Measurements from ENCODE around the gene UPK3B.
"Not testable (repeated sequence)": the region's sequence is repeated elsewhere in the genome, so short reads cannot be mapped to it uniquely, and the experiment has no call there.

UPK3B gene

DNA sequence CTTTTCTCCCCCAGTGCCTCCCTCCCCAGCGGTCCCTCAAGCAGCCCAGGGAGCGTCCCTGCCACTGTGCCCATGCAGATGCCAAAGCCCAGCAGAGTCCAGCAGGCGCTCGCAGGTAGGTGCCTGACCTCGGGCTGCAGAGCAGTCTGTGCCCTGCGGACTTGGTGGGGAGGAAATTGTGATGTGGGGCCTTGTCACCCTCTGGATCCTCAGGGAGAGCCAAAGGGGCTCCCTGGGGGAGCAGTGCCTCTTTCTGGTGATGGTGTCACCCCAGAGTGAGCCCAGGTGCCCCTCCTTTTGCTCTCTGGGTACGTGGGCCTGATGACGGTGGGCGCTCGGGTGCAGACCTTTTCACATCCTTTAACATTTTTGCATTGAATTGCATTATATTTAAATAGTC lies 18.2 kb upstream of the UPK3B start:
- DNase-seq (ENCODE audit: low read depth), result not testable (repeated sequence)

DNA sequence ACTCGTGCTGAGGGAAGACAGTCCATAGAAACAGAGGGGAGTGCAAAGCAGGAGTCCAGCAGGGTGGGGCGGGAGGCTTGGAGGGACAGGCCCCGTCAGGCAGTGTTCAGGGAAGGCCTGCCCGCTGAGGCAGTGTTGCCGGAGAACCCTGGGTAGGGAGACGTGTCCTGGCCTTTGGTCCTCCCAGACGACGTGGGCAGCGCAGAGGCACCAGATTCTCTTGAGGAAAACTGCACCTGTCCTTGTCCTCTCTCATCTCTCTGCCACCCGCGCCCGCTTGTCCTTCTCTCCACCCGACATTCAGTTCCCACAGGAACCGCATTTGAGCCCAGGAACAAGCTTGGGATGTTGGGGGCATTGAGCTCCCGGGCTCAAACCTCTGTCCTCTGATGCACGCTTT lies 14.6 kb upstream of the UPK3B start:
- not testable (repeated sequence) for DNase-seq (ENCODE audit: low read depth)

DNA sequence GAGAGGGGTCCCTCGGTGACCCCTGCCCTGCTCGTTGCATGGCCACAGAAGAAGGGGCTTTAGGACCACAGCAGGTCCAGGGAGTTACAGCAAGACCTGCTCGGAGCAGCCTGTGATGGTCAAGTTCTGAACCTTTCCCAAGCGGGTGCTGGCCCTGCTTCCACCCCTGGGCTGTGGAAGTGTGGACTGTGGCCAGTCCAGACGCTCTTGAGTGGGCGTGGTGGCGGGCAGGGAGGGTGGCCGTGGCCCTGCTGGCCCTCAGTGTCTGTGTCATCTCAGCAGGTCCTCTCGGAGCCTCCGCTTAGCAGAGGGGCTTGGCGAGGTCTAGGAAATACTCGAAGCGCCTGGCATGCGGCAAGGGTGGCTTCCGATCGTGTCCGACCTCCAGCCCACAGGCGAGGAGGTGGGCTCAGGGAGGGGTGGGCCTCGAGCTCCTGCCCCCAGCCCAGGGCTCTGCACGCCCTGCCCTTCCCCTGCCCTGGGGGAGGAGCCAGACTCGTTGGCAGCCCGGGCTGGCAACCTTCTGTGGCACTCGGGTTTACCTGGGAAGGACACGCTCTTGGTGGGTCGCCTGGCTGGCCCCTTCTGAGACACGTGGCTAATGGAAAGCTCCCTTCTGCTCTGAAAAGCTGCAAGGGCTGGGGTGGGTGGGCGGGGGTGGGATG lies 12.3 kb upstream of the UPK3B start:
- DNase-seq (ENCODE audit: low read depth), result not testable (repeated sequence)

DNA sequence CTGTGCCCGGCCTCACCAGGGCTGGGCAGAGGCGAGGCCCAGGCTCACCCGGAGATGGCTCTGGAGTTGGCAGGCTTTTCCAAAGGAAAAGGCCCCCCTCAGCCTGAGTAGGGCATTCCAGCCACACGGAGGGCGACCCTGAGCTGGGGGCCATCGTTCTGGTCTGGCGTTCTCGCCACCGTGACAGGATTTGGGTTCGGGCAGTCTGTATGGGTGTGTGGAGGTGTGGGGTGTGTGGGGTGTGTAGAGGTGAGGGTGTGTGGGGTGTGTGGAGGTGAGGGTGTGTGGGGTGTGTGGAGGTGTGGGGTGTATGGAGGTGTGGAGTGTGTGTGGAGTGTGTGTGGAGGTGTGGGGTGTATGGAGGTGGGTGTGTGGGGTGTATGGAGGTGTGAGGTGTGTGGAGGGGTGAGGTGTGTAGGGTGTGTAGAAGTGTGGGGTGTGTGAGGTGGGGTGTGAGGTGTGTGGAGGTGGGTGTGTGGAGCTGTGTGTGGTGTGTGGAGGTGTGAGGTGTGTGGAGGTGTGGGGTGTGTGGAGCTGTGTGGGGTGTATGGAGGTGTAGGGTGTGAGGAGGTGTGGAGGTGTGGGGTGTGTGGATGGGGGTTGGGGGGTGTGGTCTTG lies 11.7 kb upstream of the UPK3B start:
- not testable (repeated sequence) for DNase-seq (ENCODE audit: low read depth)

DNA sequence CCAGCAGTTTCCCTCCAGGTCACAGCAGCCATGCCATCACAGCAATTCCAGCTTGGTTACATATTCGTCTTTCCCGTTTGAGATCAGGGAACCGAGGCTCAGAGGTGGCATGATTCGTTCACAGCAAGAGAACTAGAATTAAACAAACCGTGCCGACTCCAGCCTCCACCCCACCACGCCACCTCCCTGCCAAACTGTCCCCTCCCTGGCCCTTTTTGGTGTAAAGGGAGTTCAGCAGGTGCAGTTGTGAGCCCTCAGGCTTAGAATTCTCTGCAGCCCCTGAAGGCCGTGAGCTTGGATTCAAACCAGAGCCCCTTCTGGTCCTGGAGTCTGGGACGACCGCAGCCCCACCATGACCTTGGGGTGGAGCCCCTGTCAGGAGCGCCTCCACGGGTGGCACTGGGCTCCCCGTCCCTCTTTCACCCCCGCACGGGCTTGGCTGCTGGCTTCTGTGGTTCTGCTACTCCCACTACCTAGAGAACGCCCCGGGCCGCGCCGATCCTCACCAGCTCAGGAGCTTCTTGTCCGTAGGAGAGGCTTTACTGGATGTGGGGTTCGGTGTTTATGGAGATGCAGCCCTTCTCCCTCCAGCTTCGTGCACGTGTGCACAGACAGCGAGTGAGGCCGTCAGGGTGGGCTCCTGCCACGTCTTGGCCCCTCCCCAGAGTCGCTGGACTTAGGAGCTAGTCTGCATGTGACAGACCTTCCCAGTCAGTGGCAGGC lies 11.0 kb upstream of the UPK3B start:
- not testable (repeated sequence) for DNase-seq (ENCODE audit: low read depth)

DNA sequence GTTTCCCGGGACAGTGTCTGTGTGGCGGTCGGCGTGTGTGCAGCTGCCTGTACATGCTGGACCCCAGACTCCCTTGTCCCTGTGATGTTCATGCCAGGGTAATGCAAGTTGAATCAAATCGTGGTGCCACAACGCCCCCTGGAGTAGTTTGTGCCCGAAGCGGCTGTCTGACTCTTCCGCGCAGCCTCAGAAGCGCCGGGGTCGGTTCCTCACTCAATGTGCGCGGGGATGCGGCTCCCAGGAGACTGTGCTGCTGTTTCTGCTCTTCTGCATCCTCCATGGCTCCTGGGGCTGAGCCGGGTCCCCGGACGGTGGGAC lies 10.5 kb upstream of the UPK3B start:
- not testable (repeated sequence) for DNase-seq (ENCODE audit: low read depth)

DNA sequence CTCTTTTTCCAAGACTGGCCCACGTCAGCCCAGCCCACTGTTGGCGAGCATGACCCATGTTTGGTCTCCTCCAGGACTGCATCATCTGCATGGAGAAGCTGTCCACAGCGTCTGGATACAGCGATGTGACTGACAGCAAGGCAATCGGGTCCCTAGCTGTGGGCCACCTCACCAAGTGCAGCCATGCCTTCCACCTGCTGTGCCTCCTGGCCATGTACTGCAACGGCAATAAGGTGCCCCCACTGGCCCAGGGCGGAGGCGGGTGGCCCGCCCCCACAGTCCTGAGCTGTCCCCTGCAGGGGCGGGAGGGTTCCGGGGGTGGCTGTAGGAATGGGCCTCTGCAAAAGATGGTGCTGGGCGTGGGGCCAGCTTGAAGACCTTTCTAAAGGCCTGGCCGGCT lies 8.1 kb upstream of the UPK3B start:
- DNase-seq (ENCODE audit: low read depth), result not testable (repeated sequence)

DNA sequence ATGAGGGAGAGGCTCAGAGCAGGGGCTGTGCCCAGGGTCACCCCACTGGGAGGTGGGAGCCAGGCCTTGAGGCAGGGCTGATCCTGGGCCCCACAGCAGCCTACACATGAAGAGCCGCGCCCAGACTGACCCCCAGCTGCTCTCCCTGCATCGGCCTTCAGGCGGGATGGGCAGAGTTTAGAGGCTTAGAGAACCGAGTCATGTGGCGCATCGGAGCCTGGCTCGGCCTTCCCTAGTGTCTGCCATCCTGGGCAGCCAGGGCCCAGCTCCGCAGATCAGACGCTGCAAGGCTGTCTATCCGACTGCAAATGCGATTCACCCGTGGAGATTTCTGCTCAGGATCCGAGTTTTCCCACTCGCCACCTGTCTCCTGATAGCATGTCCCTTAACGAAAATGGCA lies 7.5 kb upstream of the UPK3B start:
- not testable (repeated sequence) for DNase-seq (ENCODE audit: low read depth)

DNA sequence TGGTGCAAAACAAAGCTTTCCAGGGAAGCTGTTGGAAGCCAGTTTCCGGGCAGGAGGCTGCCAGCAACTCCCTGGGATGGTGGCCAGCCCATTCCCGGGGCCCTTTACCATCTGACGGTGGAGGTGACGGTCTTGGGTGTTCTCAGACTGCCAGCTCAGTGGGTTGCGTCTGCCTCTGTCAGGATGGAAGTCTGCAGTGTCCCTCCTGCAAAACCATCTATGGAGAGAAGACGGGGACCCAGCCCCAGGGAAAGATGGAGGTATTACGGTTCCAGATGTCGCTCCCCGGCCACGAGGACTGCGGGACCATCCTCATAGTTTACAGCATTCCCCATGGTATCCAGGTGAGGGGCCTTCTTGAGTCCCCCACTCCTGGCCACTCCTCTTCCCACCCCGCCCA lies 7.1 kb upstream of the UPK3B start:
- DNase-seq (ENCODE audit: low read depth), result not testable (repeated sequence)

DNA sequence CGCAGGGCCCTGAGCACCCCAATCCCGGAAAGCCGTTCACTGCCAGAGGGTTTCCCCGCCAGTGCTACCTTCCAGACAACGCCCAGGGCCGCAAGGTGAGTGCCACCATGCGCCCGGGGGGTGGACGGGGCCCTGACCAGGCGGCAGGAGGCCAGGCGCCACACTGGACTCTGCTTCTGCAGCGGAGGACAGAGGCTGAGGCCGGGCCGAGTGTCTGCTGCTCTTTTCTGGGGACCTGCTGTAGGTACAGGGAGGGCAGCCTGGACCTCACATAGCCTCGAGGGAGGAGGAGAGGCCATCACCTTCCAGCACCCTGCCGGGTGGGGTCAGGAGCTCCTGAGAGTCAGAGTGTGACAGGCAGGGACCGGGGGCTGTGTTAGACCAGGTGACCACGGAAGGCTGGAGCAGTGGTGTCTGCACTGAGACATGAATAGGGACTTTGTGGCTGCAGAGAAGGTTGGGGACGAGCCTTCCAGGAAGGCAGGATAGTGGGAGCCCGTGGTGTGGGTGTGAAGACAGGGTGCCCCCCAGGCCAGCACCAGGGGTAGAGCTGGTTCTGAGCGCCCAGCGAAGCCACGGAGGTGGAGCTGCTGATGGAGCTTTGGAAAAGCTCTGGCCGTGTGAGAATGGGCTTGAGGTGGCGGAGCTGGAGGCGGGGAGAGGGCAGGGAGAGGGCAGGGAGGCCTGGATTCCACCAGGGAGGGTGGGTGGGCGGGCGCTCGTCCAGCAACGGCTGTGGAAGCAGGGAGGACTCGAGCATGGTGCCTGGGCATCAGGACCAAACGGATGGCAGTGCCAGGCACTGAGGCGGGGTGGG lies 5.8 kb upstream of the UPK3B start:
- not testable (repeated sequence) for DNase-seq (ENCODE audit: low read depth)

DNA sequence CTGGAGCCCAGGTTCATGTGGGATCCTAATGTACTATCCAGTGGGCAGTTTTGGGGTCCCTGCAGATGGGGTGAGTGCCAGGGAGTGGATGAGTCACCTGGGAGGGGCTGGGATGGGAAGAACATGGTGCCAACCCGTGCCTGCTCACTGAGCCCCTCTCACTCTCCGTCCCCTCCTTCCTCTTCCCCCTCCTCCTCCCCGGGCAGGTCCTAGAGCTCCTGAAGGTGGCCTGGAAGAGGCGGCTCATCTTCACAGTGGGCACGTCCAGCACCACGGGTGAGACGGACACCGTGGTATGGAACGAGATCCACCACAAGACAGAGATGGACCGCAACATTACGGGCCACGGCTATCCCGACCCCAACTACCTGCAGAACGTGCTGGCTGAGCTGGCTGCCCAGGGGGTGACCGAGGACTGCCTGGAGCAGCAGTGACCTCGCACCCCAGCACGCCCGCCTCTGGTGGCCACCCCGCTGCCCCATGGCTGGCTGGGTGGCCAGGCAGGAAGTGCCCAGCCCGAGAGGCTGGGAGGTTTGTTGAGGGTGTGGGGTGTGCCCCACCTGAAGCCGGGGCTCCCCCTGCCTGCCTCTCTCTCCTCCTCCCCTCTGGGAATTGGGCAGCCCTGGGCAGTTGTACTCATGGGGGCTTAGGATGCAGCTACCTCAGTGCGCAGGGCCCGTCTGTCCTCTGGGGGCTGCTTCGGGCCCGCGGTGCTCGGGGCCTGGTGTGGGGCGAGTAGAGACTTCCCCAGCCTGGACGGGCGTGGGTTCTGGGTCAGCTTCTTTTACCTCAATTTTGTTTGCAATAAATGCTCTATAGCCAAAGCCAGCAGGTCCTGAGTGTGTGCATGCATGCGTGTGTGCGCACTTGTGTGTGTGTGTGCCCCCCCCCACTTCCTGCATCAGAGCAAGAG lies 4.9 kb upstream of the UPK3B start:
- no peak for DNase-seq (ENCODE audit: low read depth)

DNA sequence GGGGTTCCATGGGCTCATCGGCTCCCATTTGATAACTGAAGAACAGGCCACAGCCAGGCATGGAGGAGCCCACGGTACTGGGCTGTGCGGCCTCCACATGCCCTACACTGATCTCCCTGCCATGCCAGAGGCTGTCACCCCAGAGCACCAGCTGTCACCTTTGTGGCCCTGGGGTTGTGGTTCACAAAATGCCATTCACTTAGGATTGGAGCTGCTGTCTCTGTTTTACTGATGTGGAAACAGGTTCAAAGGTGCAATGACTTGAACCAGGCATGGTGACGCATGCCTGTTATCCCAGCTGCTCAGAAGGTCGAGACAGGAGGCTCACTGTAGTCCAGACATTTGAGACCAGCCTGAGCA lies 4.3 kb upstream of the UPK3B start:
- DNase-seq (ENCODE audit: low read depth), result no peak

DNA sequence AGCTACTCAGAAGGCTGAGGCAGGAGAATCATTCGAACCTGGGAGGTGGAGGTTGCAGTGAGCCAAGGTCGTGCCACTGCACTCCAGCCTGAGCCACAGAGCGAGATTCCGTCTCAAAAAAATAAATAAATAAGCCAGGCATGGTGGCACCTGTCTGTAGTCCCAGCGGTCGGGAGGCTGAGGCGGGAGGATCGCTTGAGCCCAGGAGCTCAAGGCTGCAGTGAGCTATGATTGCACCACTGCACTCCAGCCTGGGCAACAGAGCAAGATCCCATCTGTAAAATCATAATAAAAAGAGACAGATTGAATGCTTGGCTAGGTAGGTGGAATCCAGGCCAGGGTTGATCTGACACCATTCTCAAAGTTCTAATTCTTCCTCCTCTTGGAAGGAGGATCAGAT lies 3.7 kb upstream of the UPK3B start:
- not testable (repeated sequence) for DNase-seq (ENCODE audit: low read depth)

DNA sequence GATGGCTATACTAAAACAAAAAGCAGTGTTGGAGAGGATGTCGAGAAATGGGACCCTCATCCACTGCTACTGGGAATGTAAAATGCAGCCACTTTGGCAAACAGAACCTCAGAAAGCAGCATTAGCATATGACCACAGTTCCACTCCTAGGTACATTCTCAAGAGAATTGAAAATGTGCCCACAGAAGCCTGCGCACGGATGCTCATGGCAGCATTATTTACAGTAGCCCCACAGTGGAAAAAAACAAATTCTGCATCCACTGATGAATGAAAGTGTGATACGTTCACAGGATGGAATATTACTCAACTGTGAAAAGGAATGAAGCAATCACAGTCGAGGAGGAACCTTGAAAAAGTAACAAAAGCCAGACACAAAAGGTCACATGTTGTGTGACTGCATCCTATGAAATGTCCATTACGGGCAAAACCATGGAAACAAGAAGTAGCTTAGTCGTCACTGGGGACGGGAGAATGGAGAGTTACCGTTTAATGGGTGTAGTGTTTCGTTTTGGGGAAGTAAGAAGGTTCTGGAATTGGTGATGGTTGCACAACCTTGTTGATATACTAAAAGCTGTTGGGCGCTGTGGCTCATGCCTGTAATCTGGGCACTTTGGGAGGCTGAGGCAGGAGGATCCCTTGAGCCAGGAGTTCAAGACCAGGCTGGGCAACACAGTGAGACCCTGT lies 2.5 kb upstream of the UPK3B start:
- DNase-seq (ENCODE audit: low read depth), result peak; percentile 27

DNA sequence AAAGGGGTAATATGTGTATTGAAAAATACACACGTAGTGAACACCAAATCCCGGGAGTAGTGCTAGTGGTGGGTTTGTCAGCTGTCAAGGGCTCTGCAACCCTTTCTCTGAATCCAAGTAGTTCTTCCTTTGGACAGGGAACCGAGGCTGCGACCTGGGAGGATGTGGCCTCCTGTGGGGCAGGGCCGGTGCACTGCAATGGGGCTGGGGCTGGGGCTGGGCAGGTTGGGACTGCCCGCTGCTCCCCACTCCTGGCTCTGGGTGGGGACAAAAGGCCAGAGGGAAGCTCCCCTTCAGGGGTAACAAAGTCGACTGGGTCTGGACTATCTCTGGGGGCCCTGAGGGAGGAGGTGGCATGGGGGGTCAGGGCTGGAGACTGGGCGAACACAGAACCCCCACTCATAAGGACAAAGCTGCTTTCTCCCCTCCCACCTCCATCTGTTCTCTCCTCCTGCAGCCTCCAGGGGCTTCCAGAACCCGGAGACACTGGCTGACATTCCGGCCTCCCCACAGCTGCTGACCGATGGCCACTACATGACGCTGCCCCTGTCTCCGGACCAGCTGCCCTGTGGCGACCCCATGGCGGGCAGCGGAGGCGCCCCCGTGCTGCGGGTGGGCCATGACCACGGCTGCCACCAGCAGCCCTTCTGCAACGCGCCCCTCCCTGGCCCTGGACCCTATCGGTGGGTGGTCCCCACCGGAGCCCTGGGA lies 1.0 kb downstream of the UPK3B start:
- not testable (repeated sequence) for DNase-seq (ENCODE audit: low read depth)

DNA sequence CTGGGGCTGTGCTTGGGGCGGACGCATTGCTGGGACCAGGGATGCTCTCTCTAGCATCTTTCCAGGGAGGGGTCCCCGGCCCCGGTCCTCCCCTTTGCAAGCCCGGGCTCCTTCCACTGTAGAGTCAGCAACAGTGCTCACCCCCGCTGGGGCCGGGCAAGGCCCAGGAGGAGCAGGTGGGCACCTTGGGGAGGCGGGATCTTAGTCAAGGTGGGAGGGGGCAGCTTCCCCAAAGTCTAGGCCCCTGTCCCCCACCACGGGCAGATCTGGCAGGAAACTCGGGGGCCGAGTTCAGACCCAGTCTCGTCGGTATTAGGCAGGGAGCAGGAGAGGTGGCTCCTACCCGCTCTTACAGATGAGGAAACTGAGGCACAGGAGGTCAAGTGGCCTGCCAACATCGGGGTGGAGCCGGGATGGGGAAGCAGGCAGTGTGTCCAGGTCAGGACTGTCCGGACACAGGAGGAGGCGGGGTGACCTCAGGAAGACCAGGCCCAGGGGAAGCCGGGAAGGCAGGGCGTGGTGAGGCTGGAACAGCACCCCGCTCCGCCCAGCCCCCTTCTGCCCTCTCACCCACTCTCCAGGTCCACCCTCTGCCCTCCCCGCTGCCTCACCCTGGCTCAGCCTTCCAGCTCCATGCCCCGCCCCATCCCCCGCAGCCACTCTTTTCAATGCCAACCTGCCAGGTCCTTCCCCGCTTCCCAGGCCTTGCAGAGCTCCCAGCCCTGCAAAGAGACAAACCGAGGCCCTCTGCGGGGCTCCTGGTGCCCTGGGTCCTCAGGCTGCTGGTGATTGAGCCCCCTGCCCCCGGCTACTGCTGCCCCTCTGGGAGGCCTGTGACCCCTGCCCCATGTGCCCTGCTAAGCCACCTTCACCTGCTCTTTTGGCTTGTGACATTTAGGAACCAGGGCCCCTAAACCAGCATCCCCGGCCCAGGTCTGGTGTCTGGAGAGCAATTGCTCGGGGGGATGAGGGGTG lies 1.8 kb downstream of the UPK3B start:
- not testable (repeated sequence) for DNase-seq (ENCODE audit: low read depth)

DNA sequence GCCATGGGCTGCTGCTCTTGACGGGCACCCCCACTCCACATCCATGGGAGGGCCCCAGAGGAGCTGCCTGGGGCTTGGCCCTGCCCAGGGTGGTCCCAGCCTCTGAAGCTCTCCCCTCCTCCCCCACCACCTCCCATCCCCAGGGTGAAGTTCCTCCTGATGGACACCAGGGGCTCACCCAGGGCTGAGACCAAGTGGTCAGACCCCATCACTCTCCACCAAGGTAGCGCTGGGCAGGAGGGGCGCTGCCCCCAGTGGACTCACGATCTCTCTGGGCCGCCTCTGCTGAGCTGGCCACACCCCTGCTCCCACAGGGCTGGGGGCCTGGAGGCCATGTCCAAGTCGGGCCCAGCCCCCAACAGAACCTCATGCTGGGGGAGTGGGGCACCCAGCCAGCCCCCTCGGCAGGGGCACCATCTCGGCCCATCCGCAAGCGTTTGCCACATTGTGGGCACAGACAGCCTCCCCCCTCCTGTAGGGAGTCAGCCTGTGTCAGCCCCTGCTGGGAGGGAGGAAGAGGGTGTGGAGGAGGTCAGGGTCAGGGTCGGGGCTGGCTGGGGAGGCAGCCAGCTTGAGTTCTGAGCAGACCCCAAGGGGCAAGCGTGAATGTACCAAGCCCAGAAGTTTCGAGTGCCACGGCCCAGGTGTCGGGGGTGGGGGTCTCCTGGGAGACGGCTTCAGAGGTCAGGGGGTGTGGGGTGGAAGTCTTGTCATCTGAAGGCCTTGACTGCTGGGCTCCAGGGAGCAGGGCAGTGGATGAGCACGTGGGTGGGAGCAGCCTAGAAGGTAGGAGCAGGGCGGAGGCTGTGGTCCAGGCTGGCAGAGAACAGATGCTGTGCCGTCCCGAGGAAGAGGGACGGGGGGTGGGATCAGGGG lies 2.8 kb downstream of the UPK3B start:
- no peak for DNase-seq (ENCODE audit: low read depth)

All from iris pigment epithelial cell (primary cell).